GM12878 (cell line): Measurements from ENCODE around the gene BLOC1S4. TPM values are rescaled to one million over a fixed set of nuclear protein-coding genes. Genes with fewer than 3 reads are reported as not detected.
A peak's percentile ranks its signal among the peaks of the same experiment; 100 is the strongest.

Source experiments
- ASH2L ChIP-seq: fragments of 300-600, 200-600 bp; sonication (generic); IDR thresholded peaks from 2 replicates; pipeline ENCODE4 v1.6.1; 2017; ENCODE audit warnings: low read depth, mild to moderate bottlenecking, borderline replicate concordance
- BRCA1 ChIP-seq: IDR thresholded peaks from 2 replicates; pipeline ENCODE4 v1.6.1; 2011; ENCODE audit warnings: low read depth, low read length, improper control_type of control experiment
- CBX5 ChIP-seq: sonication (generic); IDR thresholded peaks from 2 replicates; pipeline ENCODE4 v1.6.1; 2016; ENCODE audit warnings: low read depth, moderate library complexity, mild to moderate bottlenecking, inconsistent platforms
- E2F4 ChIP-seq: IDR thresholded peaks from 2 replicates; pipeline ENCODE4 v1.6.1; 2012; ENCODE audit warnings: low read depth, low read length, improper control_type of control experiment
- HCFC1 ChIP-seq: fragments of 150-350 bp; IDR thresholded peaks from 2 replicates; pipeline ENCODE4 v1.6.1; 2014; ENCODE audit warnings: low read length
- IRF4 ChIP-seq: IDR thresholded peaks from 2 replicates; pipeline ENCODE4 v1.6.1; 2011; ENCODE audit warnings: low read depth, low read length
- JUNB ChIP-seq: IDR thresholded peaks from 2 replicates; pipeline ENCODE4 v1.6.1; 2016; ENCODE audit warnings: antibody characterized with exemption, mild to moderate bottlenecking
- KAT2A ChIP-seq: conservative IDR thresholded peaks from 2 replicates; pipeline ENCODE4 v1.6.1; 2011; ENCODE audit warnings: low read depth, low read length; ENCODE audit not compliant: control insufficient read depth
- KLF5 ChIP-seq: fragments of 450-650 bp; IDR thresholded peaks from 2 replicates; pipeline ENCODE4 v1.6.1; 2014; ENCODE audit warnings: mild to moderate bottlenecking; ENCODE audit not compliant: partially characterized antibody
- MEF2B ChIP-seq: fragments of 450-650 bp; IDR thresholded peaks from 2 replicates; pipeline ENCODE4 v1.6.1; 2018; ENCODE audit warnings: mild to moderate bottlenecking, moderate library complexity; ENCODE audit not compliant: partially characterized antibody, poor library complexity, severe bottlenecking
- MTA3 ChIP-seq: IDR thresholded peaks from 2 replicates; pipeline ENCODE4 v1.6.1; 2012; ENCODE audit warnings: low read length, inconsistent platforms, borderline replicate concordance
- NFIC ChIP-seq: IDR thresholded peaks from 2 replicates; pipeline ENCODE4 v1.6.1; 2012; ENCODE audit warnings: low read depth, mild to moderate bottlenecking, inconsistent platforms, low read length, moderate library complexity
- NFXL1 ChIP-seq: fragments of 450-650 bp; IDR thresholded peaks from 2 replicates; pipeline ENCODE4 v1.6.1; 2017; ENCODE audit warnings: antibody characterized with exemption, mild to moderate bottlenecking, borderline replicate concordance
- PAX8 ChIP-seq: fragments of 450-650 bp; IDR thresholded peaks from 2 replicates; pipeline ENCODE4 v1.6.1; 2017; ENCODE audit warnings: mild to moderate bottlenecking, moderate library complexity
- PKNOX1 ChIP-seq: fragments of 450-650 bp; IDR thresholded peaks from 2 replicates; pipeline ENCODE4 v1.6.1; 2016; ENCODE audit warnings: mild to moderate bottlenecking
- POLR2A ChIP-seq: IDR thresholded peaks from 2 replicates; pipeline ENCODE4 v1.6.1; 2011; ENCODE audit warnings: low read depth, mild to moderate bottlenecking, low read length
- POLR2AphosphoS2 ChIP-seq: IDR thresholded peaks from 2 replicates; pipeline ENCODE4 v1.6.1; 2011; ENCODE audit warnings: low read depth, mild to moderate bottlenecking, low read length, improper control_type of control experiment, moderate library complexity
- RELA ChIP-seq: fragments of 450-650 bp; IDR thresholded peaks from 2 replicates; pipeline ENCODE4 v1.8.0; 2014; ENCODE audit warnings: borderline replicate concordance; ENCODE audit not compliant: partially characterized antibody
- SMAD5 ChIP-seq: IDR thresholded peaks from 2 replicates; pipeline ENCODE4 v1.6.1; 2016; ENCODE audit warnings: antibody characterized with exemption, low read depth
- TBL1XR1 ChIP-seq: IDR thresholded peaks from 2 replicates; pipeline ENCODE4 v1.6.1; 2012; ENCODE audit warnings: low read depth, low read length, improper control_type of control experiment
- TCF3 ChIP-seq: IDR thresholded peaks from 2 replicates; pipeline ENCODE4 v1.6.1; 2012; ENCODE audit warnings: low read depth, mild to moderate bottlenecking, low read length, borderline replicate concordance; ENCODE audit not compliant: insufficient read depth
- USF1 ChIP-seq: IDR thresholded peaks from 2 replicates; pipeline ENCODE4 v1.6.1; 2011; ENCODE audit warnings: borderline replicate concordance, low read depth, mild to moderate bottlenecking, moderate library complexity, mixed read lengths, low read length; ENCODE audit not compliant: insufficient read depth; ENCODE audit errors: extremely low read length
- USF2 ChIP-seq: IDR thresholded peaks from 2 replicates; pipeline ENCODE4 v1.6.1; 2011; ENCODE audit warnings: low read depth, low read length, improper control_type of control experiment, borderline replicate concordance
- YBX1 ChIP-seq: fragments of 450-650 bp; IDR thresholded peaks from 2 replicates; pipeline ENCODE4 v1.6.1; 2016; ENCODE audit warnings: antibody characterized with exemption
- ZSCAN29 ChIP-seq: fragments of 450-650 bp; IDR thresholded peaks from 2 replicates; pipeline ENCODE4 v1.6.1; 2017; ENCODE audit warnings: mild to moderate bottlenecking, moderate library complexity
- ZZZ3 ChIP-seq: IDR thresholded peaks from 2 replicates; pipeline ENCODE4 v1.6.1; 2011; ENCODE audit warnings: low read depth; ENCODE audit not compliant: control insufficient read depth, insufficient read length
- polyA plus RNA-seq, 11 experiments: library from polyadenylated mRNA; depleted of rRNA in 4 of 11; unstranded in 6 of 11; stranded (reverse) in 5 of 11; fragments of >200 nt; fragmentation: Nextera tagmentation in 4 of 11; fragmentation: Illumina TruSeq in 1 of 11; extraction: Ambion mirVana in 4 of 11; extraction: Trizol in 1 of 11; gene quantifications; 1 replicate in 1 of 11; 2 replicates in 10 of 11; pipeline versions ENCODE4 v1.2.1 to v1.2.3, GENCODE V29; 2011 to 2016; ENCODE audit warnings: inconsistent platforms in 2 of 11, missing spikeins in 2 of 11, low read depth in 1 of 11
- total RNA-seq, 4 experiments: library from RNA; depleted of rRNA in 3 of 4; stranded (reverse); fragments of >200 nt in 3 of 4; fragmentation: Illumina TruSeq in 1 of 4; extraction: Trizol in 1 of 4; gene quantifications; 2 replicates each; pipeline versions ENCODE4 v1.2.1 to v1.2.3, GENCODE V29; 2013 to 2021

Gene BLOC1S4
- total and polyA plus RNA-seq, 10 of the 15 experiments (the other 5 are each of a cell fraction or from before 2014, with no cell fraction given), result 2.7 to 23.8 (median 9.5) TPM

- TF ChIP-seq NFXL1 (no peak), BRCA1 (no peak), PAX8 (no peak), KLF5 (no peak), USF2 (no peak), SMAD5 (peak; percentile 81; the same call in 1 of the 2 replicates), POLR2A (peak; percentile 80), JUNB (no peak), KAT2A (no peak), ZSCAN29 (no peak), CBX5 (no peak), E2F4 (0 out of 2 replicates have a peak, but pooled peaks have one; percentile 24), IRF4 (no peak), ASH2L (no peak), RELA (no peak), MEF2B (no peak), HCFC1 (peak; percentile 62; the same call in 1 of the 2 replicates), MTA3 (no peak; the same call in 1 of the 2 replicates), TBL1XR1 (no peak), PKNOX1 (peak; percentile 95), ZZZ3 (no peak), NFIC (0 out of 2 replicates have a peak, but pooled peaks have one; percentile 9), YBX1 (no peak), USF1 (peak; percentile 4), POLR2AphosphoS2 (peak; percentile 55; the same call in 1 of the 2 replicates), TCF3 (no peak)
These were observed 6.5 kb upstream of the BLOC1S4 start, which contains the start of gene MRFAP1L1 (continued) for GRCh38 chr4:6709230-6710114.
